NCI-H2029 treated with DMSO at 0.1 percent for 48 hours (cell line): ENCODE measurements around the gene ZNF483.
"Not testable (repeated sequence)": the region's sequence is repeated elsewhere in the genome, so short reads cannot be mapped to it uniquely, and the experiment has no call there.

ENCODE experiments used
- DNase-seq: peaks from one replicate; lab custom pipeline; 2025; lab: John Stamatoyannopoulos, UW

The ZNF483 gene

GRCh38 chr9:111542497-111543254 lies 17.7 kb downstream of the ZNF483 start:
- no peak for DNase-seq

GRCh38 chr9:111548623-111549022 lies 23.6 kb downstream of the ZNF483 start:
- no peak for DNase-seq

- DNase-seq: not testable (repeated sequence)
Observed at GRCh38 chr9:111555425-111555824, 30.4 kb downstream of the ZNF483 start.

GRCh38 chr9:111559000-111559610 lies 34.1 kb downstream of the ZNF483 start:
- DNase-seq: no peak

- no peak for DNase-seq
Observed at GRCh38 chr9:111561165-111561719, 36.3 kb downstream of the ZNF483 start.

GRCh38 chr9:111566234-111566633 lies 41.3 kb downstream of the ZNF483 start:
- DNase-seq: no peak

GRCh38 chr9:111568127-111568526 lies 43.1 kb downstream of the ZNF483 start:
- DNase-seq: not testable (repeated sequence)

GRCh38 chr9:111572950-111573604 lies 48.1 kb downstream of the ZNF483 start:
- no peak for DNase-seq

GRCh38 chr9:111582888-111583287 lies 57.9 kb downstream of the ZNF483 start:
- no peak for DNase-seq

GRCh38 chr9:111586378-111586777 lies 61.4 kb downstream of the ZNF483 start:
- no peak for DNase-seq

GRCh38 chr9:111588846-111589245 lies 63.9 kb downstream of the ZNF483 start:
- DNase-seq: no peak

- DNase-seq: peak; percentile 20
Observed at GRCh38 chr9:111597852-111598732, 73.1 kb downstream of the ZNF483 start.

GRCh38 chr9:111598733-111599091 lies 73.7 kb downstream of the ZNF483 start:
- DNase-seq: no peak

- peak; percentile 13 for DNase-seq
Observed at GRCh38 chr9:111599092-111599954, 74.3 kb downstream of the ZNF483 start, which contains the start of gene PTGR1. PTGR1 (minus strand) TSS chr9:111599647; CDS start chr9:111597422, 2,225 bp downstream.

- no peak for DNase-seq
Observed at GRCh38 chr9:111599955-111600343, 75.0 kb downstream of the ZNF483 start.

- no peak for DNase-seq
Observed at GRCh38 chr9:111601237-111602018, 76.4 kb downstream of the ZNF483 start.

- DNase-seq: no peak
Observed at GRCh38 chr9:111603041-111603440, 78.1 kb downstream of the ZNF483 start.

GRCh38 chr9:111604054-111604615 lies 79.2 kb downstream of the ZNF483 start:
- no peak for DNase-seq

- no peak for DNase-seq
Observed at GRCh38 chr9:111605041-111605559, 80.1 kb downstream of the ZNF483 start.
